ENCODE results near the gene RUVBL2. TPM values are rescaled to one million over a fixed set of nuclear protein-coding genes. Genes with fewer than 3 reads are reported as not detected.

RUVBL2 gene
- total and polyA plus RNA-seq, 10 donors = 32.0 to 58.4 (median 40.4) TPM

DNA sequence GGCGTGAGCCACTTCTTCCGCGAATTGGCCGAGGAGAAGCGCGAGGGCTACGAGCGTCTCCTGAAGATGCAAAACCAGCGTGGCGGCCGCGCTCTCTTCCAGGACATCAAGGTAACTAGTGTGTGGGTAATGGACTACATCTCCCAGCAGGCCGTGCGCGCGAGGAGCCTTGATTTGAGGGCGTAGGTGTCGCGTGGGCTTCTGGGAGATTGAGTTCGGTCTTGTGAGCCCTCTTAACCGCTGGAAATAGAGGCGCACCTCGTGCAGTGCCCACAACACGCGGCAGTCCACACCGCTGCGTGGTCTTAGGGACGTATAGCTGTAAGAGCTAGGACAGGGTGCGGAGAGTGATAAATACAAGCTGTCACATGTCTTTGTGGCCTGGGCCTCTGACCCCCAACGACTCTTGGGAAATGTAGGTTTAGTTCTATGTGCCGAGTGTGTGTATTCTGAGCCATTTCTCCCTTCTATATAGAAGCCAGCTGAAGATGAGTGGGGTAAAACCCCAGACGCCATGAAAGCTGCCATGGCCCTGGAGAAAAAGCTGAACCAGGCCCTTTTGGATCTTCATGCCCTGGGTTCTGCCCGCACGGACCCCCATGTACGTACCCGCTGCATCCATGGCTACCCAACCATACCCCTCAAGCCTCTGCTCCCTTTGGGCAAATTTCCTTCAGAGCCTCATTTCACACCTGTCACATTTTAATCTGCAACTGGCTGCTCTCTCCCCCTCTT is 27.7 kb upstream of the RUVBL2 start:
- peak; percentile 96 for DNase-seq
- no peaks in the 10 kb centered on the region for H3K27me3 ChIP-seq (replicated peaks in 1 of 7)
- no peaks in the 10 kb centered on the region for H3K9me3 ChIP-seq
- 9 to 16% (median 11%) methylated on average over 27 to 36 of the region's 36 CpGs for WGBS, 5 donors
- peaks cover 35 to 90% (median 75%) of the 10 kb centered on the region in 6 donors for H3K4me1 ChIP-seq
- TF ChIP-seq, protein P1, sequence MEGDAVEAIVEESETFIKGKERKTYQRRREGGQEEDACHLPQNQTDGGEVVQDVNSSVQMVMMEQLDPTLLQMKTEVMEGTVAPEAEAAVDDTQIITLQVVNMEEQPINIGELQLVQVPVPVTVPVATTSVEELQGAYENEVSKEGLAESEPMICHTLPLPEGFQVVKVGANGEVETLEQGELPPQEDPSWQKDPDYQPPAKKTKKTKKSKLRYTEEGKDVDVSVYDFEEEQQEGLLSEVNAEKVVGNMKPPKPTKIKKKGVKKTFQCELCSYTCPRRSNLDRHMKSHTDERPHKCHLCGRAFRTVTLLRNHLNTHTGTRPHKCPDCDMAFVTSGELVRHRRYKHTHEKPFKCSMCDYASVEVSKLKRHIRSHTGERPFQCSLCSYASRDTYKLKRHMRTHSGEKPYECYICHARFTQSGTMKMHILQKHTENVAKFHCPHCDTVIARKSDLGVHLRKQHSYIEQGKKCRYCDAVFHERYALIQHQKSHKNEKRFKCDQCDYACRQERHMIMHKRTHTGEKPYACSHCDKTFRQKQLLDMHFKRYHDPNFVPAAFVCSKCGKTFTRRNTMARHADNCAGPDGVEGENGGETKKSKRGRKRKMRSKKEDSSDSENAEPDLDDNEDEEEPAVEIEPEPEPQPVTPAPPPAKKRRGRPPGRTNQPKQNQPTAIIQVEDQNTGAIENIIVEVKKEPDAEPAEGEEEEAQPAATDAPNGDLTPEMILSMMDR (IDR thresholded peaks at IDR 0.05 in 8 of 11, conservative IDR thresholded peaks at IDR 0.05 in 3 of 11) = no peak
- TF ChIP-seq POLR2AphosphoS5 (IDR thresholded peaks at IDR 0.05) (peak in 1 of 3 donors; percentile 79), POLR2A (IDR thresholded peaks at IDR 0.05) (peak in 2 of 3 donors; percentile 8 to 20)
- H3K27ac ChIP-seq = peak overlapping the region; percentile 81 to 98 (median 97)
- intact Hi-C loops (cut with DNase I; ENCODE audit: low total_unique reads) = loop anchor here (10.0 kb wide), 1 partner anchor 91 kb away; the partner anchor contains the start of gene PPP1R15A
- H3K4me3 ChIP-seq = peak overlapping the region; percentile 74 to 99 (median 92)
- peaks cover 3 to 60% (median 39%) of the 10 kb centered on the region in 6 donors for H3K36me3 ChIP-seq

DNA sequence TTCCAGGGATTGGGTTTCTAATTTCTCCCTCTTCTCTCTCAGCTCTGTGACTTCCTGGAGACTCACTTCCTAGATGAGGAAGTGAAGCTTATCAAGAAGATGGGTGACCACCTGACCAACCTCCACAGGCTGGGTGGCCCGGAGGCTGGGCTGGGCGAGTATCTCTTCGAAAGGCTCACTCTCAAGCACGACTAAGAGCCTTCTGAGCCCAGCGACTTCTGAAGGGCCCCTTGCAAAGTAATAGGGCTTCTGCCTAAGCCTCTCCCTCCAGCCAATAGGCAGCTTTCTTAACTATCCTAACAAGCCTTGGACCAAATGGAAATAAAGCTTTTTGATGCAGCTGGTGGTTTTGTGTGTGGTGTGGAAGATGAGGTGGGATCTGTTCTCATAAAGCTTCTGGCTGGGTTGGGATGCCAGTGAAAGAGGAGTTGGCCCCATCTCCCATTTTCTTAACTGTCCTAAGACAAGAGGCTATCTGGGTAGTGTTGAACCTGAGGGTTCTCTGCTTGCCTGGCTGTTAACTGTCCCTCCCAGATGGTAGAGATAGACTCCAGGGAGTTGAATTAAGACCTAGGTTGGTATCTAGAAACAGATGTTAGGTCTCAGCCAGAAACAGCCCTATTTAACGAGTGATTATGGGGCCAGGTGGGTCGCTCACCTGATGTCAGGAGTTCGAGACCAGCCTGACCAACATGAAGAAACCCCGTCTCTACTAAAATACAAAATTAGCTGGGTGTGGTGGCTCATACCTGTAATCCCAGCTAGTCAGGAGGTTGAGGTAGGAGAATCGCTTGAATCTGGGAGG is 26.9 kb upstream of the RUVBL2 start:
- Histone ChIP-seq H3K4me3 (peak overlapping the region; percentile 74 to 99 (median 92)), H3K36me3 (peaks cover 3 to 57% (median 40%) of the 10 kb centered on the region in 6 donors), H3K27me3 (replicated peaks in 1 of 7) (no peaks in the 10 kb centered on the region), H3K4me1 (peaks cover 35 to 88% (median 72%) of the 10 kb centered on the region in 6 donors), H3K9me3 (no peaks in the 10 kb centered on the region), H3K27ac (peak overlapping the region; percentile 81 to 98 (median 97))
- TF ChIP-seq, protein P1 (IDR thresholded peaks at IDR 0.05 in 8 of 11, conservative IDR thresholded peaks at IDR 0.05 in 3 of 11) = no peak
- TF ChIP-seq POLR2A (IDR thresholded peaks at IDR 0.05) = peak in 1 of 3 donors; percentile 2
- intact Hi-C loops (cut with DNase I; ENCODE audit: low total_unique reads) = loop anchor here (10.0 kb wide), 1 partner anchor 92 kb away; the partner anchor contains the start of gene PPP1R15A
- 73 to 88% (median 77%) methylated on average over 10 of the region's 10 CpGs for WGBS, 5 donors
- DNase-seq = peak; percentile 84

DNA sequence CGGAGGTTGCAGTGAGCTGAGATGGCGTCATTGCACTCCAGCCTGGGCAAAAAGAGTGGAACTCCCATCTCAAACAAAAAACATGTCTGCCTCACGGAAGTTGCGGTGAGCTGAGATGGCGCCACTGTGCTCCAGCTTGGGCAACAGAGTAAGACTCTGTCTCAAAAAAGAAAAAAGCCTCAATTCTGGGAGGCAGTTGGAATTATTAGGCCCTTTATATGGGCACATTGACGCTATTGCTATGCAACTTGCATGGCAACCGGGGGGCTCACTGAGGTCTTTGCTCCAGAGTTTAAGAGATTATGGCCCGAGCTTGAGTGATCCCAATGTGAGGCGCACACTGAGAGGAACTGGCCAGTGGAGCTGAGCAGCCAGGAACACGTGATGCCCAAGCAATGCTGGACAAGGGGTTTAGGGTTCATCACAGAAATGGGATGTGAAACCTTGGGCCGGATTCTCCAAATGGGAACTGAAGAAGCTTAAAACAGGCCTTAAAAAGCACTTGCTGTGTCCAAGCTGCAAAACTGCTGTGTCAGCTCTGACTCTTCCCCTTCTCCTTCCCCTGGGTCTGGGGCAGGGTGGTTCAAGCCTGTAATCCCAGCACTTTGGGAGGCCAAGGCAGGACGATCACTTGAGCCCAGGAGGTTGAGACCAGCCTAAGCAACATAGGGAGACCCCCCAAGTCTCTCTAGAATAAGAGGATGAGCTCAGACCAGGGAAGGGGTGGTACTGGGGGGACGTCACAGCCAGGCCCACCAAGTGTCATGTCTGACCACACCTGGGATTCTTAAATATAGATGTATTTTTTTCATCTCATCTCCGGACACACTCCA is 26.1 kb upstream of the RUVBL2 start:
- H3K27ac ChIP-seq = peak overlapping the region in 7 of 8 donors; percentile 95 to 98 (median 97)
- no peaks in the 10 kb centered on the region for H3K9me3 ChIP-seq
- H3K4me3 ChIP-seq = peak overlapping the region in 5 of 8 donors; percentile 88 to 99 (median 97)
- TF ChIP-seq, protein P1 (IDR thresholded peaks at IDR 0.05 in 8 of 11, conservative IDR thresholded peaks at IDR 0.05 in 3 of 11) = no peak
- TF ChIP-seq POLR2AphosphoS5 (IDR thresholded peaks at IDR 0.05) = peak in 2 of 3 donors; percentile 59 to 79
- TF ChIP-seq POLR2A (IDR thresholded peaks at IDR 0.05) = peak in 1 of 3 donors; percentile 18
- intact Hi-C loops (cut with DNase I; ENCODE audit: low total_unique reads) = loop anchor here (10.0 kb wide), 1 partner anchor 93 kb away; the partner anchor contains the start of gene PPP1R15A
- H3K27me3 ChIP-seq (replicated peaks in 1 of 7) = no peaks in the 10 kb centered on the region
- WGBS, 5 donors = 53 to 81% (median 69%) methylated on average over 14 of the region's 14 CpGs
- H3K36me3 ChIP-seq = peaks cover 3 to 64% (median 40%) of the 10 kb centered on the region in 6 donors
- DNase-seq = peak; percentile 83
- H3K4me1 ChIP-seq = peaks cover 31 to 80% (median 64%) of the 10 kb centered on the region in 6 donors
